Common myeloid progenitor, CD34-positive (primary cell): ENCODE data around the gene HEXIM1.

Experiments
- CTCF ChIA-PET: fragments of 350-600 bp; sonication (Branson Sonifier 250); formaldehyde crosslinking; loops from one replicate; lab custom pipeline; 2021; ENCODE audit warnings: antibody characterized with exemption; lab: Charles Lee
- POLR2A ChIA-PET: fragments of 350-600 bp; sonication (Branson Sonifier 250); formaldehyde crosslinking; loops from one replicate; lab custom pipeline; 2021; ENCODE audit warnings: antibody characterized with exemption; lab: Charles Lee
- DNase-seq, 3 donors: peaks; one replicate each; pipeline versions ENCODE4 v3.0.0 to v3.0.0-alpha.2; 2013
- H3K27ac ChIP-seq, 2 experiments: 1 replicate in 1 of 2; 2 replicates in 1 of 2; pipeline ENCODE4 v1.7.0; 2013; ENCODE audit warnings: inconsistent platforms in 2 of 2, low read length in 2 of 2, mild to moderate bottlenecking in 2 of 2, low read depth in 1 of 2, moderate library complexity in 1 of 2; ENCODE audit not compliant: severe bottlenecking in 2 of 2, insufficient read depth in 1 of 2, poor library complexity in 1 of 2
- H3K27me3 ChIP-seq, 5 experiments: replicated peaks in 2 of 5; 1 replicate in 3 of 5; 2 replicates in 2 of 5; pipeline versions ENCODE4 v1.6.1 to v1.7.0; 2013; ENCODE audit warnings: low read length in 4 of 5, mild to moderate bottlenecking in 2 of 5, moderate library complexity in 2 of 5, inconsistent platforms in 1 of 5; ENCODE audit not compliant: insufficient read depth in 5 of 5, control insufficient read depth in 4 of 5
- H3K36me3 ChIP-seq, 4 experiments: 1 replicate in 2 of 4; 2 replicates in 2 of 4; pipeline versions ENCODE4 v1.6.1 to v1.7.0; 2013; ENCODE audit warnings: low read length in 3 of 4, control low read depth in 1 of 4, mild to moderate bottlenecking in 1 of 4; ENCODE audit not compliant: control insufficient read depth in 4 of 4, insufficient read depth in 4 of 4
- H3K4me1 ChIP-seq, 4 experiments: 1 replicate in 3 of 4; 2 replicates in 1 of 4; pipeline versions ENCODE4 v1.6.1 to v1.7.1; 2013; ENCODE audit warnings: low read length in 3 of 4, mild to moderate bottlenecking in 3 of 4, control low read depth in 1 of 4, inconsistent platforms in 1 of 4, moderate library complexity in 1 of 4; ENCODE audit not compliant: control insufficient read depth in 4 of 4, insufficient read depth in 4 of 4; ENCODE audit errors: control extremely low read depth in 1 of 4
- H3K4me3 ChIP-seq, 7 experiments: 1 replicate in 4 of 7; 2 replicates in 3 of 7; pipeline versions ENCODE4 v1.5.1 to v1.7.0; 2013; ENCODE audit warnings: mild to moderate bottlenecking in 7 of 7, low read length in 6 of 7, moderate library complexity in 6 of 7, inconsistent platforms in 2 of 7, low read depth in 2 of 7, control low read depth in 1 of 7; ENCODE audit not compliant: insufficient read depth in 4 of 7, control insufficient read depth in 1 of 7; ENCODE audit errors: extremely low read depth in 1 of 7
- H3K9me3 ChIP-seq, 5 experiments: 1 replicate in 4 of 5; 2 replicates in 1 of 5; pipeline versions ENCODE4 v1.6.1 to v1.7.1; 2013; ENCODE audit warnings: low read length in 4 of 5, mild to moderate bottlenecking in 2 of 5, inconsistent platforms in 1 of 5, low read depth in 1 of 5, moderate library complexity in 1 of 5; ENCODE audit not compliant: control insufficient read depth in 4 of 5, insufficient read depth in 2 of 5; ENCODE audit errors: control extremely low read depth in 1 of 5
- WGBS: methylation state at CpG from one replicate; pipeline ENCODE4 v1.1.5; 2013; ENCODE audit not compliant: insufficient coverage; 5-methylcytosine and 5-hydroxymethylcytosine counted together

Gene HEXIM1

GRCh38 chr17:45149669-45150664, 1.7 kb downstream of the HEXIM1 start:
- DNase-seq, result peak in 2 of 3 donors; percentile 48 to 60

DNA sequence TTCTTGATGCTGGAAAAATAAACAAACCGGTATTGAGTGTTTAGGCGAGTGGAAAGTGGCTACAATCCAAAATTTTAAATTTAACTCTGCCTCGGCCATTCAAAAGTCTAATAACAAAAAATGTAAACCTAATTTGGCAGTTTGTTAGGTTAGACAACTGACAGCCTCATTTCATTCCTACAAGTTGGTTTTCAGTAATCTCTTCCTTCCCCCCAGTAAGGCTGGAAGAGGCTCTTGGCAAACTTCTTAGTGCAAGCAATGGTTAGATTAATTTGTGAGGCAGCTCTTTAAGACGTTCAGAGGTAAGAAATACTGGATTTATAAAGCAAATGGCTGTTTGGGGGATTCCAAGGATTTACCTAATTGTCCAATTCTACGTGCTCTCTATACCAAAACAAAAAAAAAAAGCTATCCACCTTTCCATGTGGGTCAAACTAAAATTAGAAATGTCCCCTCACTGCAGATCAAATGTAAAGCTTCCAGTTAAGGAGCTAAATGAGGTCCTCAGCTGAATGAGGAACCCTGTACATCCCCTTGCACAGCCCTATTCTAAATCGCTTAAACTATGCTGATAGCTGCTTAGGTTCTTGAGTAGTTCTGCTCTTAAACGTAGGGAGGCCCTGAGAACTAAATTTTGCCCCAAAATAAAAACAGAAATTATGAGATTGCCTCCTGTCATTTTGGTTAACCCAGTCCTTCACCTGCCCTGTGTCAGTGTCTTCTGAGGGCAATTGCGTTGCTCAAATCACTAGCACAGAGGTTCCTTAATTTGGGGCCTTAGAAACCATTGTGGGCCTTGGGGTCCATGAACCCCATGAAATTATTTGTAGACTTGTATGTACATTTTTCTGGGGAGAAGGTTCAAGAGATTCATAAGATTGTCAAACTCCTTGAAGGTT, 2.9 kb downstream of the HEXIM1 start:
- H3K4me3 ChIP-seq, result peak overlapping the region in 4 of 7 experiments; percentile 31 to 91 (median 54)
- H3K27ac ChIP-seq, result peak overlapping the region in 1 of 2 experiments; percentile 56
- H3K4me1 ChIP-seq, result peaks cover 16 to 52% (median 45%) of the 10 kb centered on the region in 4 experiments
- ChIA-PET CTCF (interaction anchor here (0.7 to 9.2 kb wide), 13 partner anchors 9 to 84 kb away, joined by 3 to 148 read pairs (median 10); partner anchors contain the start of genes ACBD4 and HEXIM2), POLR2A (interaction anchor here (6.4 kb wide), 1 partner anchor 8 kb away, joined by 194 read pairs; the partner anchor contains the start of gene HEXIM2)
- 69% methylated on average over 3 of the region's 8 CpGs for WGBS
- H3K27me3 ChIP-seq, result no peaks in the 10 kb centered on the region
- H3K36me3 ChIP-seq, result no peaks in the 10 kb centered on the region
- no peaks in the 10 kb centered on the region for H3K9me3 ChIP-seq
- peak in 2 of 3 donors; percentile 33 to 34 for DNase-seq

More at GRCh38 chr17:45149669-45150664, 1.7 kb downstream of the HEXIM1 start:
- Histone ChIP-seq H3K27ac (peak overlapping the region in 1 of 2 experiments; percentile 76), H3K9me3 (no peaks in the 10 kb centered on the region), H3K36me3 (no peaks in the 10 kb centered on the region), H3K27me3 (no peaks in the 10 kb centered on the region), H3K4me1 (peaks cover 16 to 48% (median 40%) of the 10 kb centered on the region in 4 experiments), H3K4me3 (peak overlapping the region; percentile 60 to 92 (median 82))
- CTCF ChIA-PET, result interaction anchor here (0.8 to 9.2 kb wide), 22 partner anchors 11 to 235 kb away, joined by 3 to 148 read pairs (median 8); partner anchors contain the start of genes ACBD4 and HEXIM2
- POLR2A ChIA-PET, result interaction anchor here (0.5 to 6.4 kb wide), 9 partner anchors 10 to 222 kb away, joined by 3 to 194 read pairs (median 9); partner anchors contain the start of genes ACBD4 and HEXIM2
- under 1% methylated on average over 49 of the region's 56 CpGs for WGBS

DNA sequence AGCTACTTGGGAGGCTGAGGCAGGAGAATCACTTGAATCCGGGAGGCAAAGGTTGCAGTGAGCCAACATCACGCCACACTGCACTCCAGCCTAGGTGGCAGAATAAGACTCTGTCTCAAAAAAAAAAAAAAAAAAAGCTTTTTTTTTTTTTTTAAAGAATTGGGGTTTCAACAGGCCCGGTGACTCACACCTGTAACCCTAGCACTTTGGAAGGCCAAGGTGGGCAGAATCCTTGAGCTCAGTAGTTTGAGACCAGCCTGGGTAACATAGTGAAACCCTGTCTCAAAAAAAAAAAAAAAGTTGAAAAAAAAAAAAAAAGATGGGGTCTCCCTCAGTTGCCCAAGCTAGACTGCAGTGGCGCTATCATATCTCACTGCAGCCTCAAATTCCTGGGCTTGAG, 6.8 kb downstream of the HEXIM1 start:
- Histone ChIP-seq H3K36me3 (peaks cover 0 to 3% (median 0%) of the 10 kb centered on the region in 4 experiments), H3K4me3 (no peak overlapping the region), H3K4me1 (peaks cover 23 to 51% (median 42%) of the 10 kb centered on the region in 4 experiments), H3K27ac (no peak overlapping the region), H3K27me3 (no peaks in the 10 kb centered on the region), H3K9me3 (no peaks in the 10 kb centered on the region)
- 100% methylated on average over 1 of the region's 4 CpGs for WGBS
- POLR2A ChIA-PET, result no interaction called here
- peak in 1 of 3 donors; percentile 38 for DNase-seq
- CTCF ChIA-PET, result interaction anchor here (0.6 to 4.9 kb wide), 9 partner anchors 9 to 156 kb away, joined by 3 to 27 read pairs (median 4); partner anchors contain the start of gene ACBD4

DNA sequence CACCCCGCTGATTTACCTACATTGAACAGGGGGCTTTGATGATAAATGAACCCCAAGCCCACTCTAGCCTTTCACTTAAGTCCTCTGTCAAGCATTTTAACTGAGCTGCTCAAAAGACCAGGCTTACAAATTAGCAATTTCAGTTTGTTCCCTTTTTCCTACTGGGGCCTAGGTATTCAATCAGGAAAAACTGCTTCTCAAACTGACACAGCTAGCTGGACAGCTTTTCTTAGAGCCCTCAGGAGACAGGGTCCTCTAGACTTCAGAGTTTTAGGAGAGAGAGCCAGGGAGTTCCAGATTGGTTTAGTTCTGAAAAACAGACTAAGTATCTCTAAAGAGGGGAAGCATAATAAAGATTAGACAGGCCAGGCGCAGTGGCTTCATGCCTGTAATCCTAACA, 7.2 kb downstream of the HEXIM1 start:
- H3K4me1 ChIP-seq, result peaks cover 23 to 51% (median 39%) of the 10 kb centered on the region in 4 experiments
- H3K36me3 ChIP-seq, result peaks cover 0 to 3% (median 0%) of the 10 kb centered on the region in 4 experiments
- peak overlapping the region in 1 of 2 experiments; percentile 59 for H3K27ac ChIP-seq
- H3K4me3 ChIP-seq, result no peak overlapping the region
- 92% methylated on average over 2 of the region's 2 CpGs for WGBS
- no peaks in the 10 kb centered on the region for H3K27me3 ChIP-seq
- CTCF ChIA-PET, result interaction anchor here (0.6 to 4.9 kb wide), 9 partner anchors 9 to 155 kb away, joined by 3 to 27 read pairs (median 4); partner anchors contain the start of gene ACBD4
- POLR2A ChIA-PET, result no interaction called here
- H3K9me3 ChIP-seq, result no peaks in the 10 kb centered on the region
- DNase-seq, result no peak

- H3K36me3 ChIP-seq, result peaks cover 0 to 3% (median 0%) of the 10 kb centered on the region in 4 experiments
- DNase-seq, result no peak
- no peaks in the 10 kb centered on the region for H3K9me3 ChIP-seq
- POLR2A ChIA-PET, result no interaction called here
- H3K4me1 ChIP-seq, result peaks cover 17 to 45% (median 34%) of the 10 kb centered on the region in 4 experiments
- H3K4me3 ChIP-seq, result no peak overlapping the region
- no peaks in the 10 kb centered on the region for H3K27me3 ChIP-seq
- CTCF ChIA-PET, result interaction anchor here (1.4 to 4.9 kb wide), 4 partner anchors 21 to 80 kb away, joined by 4 to 27 read pairs (median 10); partner anchors contain the start of gene ACBD4
- H3K27ac ChIP-seq, result no peak overlapping the region
- no CpG with 5 or more reads among the region's 3 CpGs for WGBS
Measured at GRCh38 chr17:45156242-45156641, 8.0 kb downstream of the HEXIM1 start.
